IMR-90 (cell line): Measurements from ENCODE around the gene PRKCE.

Source experiments
- BHLHE40 ChIP-seq: fragments of 150-350 bp; IDR thresholded peaks from 2 replicates; pipeline ENCODE4 v1.6.1; 2016; ENCODE audit warnings: mild to moderate bottlenecking, low read depth, low read length
- POLR2A ChIP-seq: IDR thresholded peaks from 2 replicates; pipeline ENCODE4 v1.6.1; 2012; ENCODE audit warnings: mild to moderate bottlenecking, low read depth, low read length
- RAD21 ChIP-seq: IDR thresholded peaks from 2 replicates; pipeline ENCODE4 v1.6.1; 2012; ENCODE audit warnings: low read length, improper control_type of control experiment
- RCOR1 ChIP-seq: IDR thresholded peaks from 2 replicates; pipeline ENCODE4 v1.6.1; 2012; ENCODE audit warnings: mild to moderate bottlenecking, low read length, improper control_type of control experiment; ENCODE audit not compliant: insufficient replicate concordance
- RFX5 ChIP-seq: IDR thresholded peaks from 2 replicates; pipeline ENCODE4 v1.8.0; 2012; ENCODE audit warnings: low read depth, mild to moderate bottlenecking, low read length, moderate library complexity
- TF ChIP-seq, protein P1 (sequence below): conservative IDR thresholded peaks from 2 replicates; pipeline ENCODE4 v1.5.1; 2012; ENCODE audit warnings: mild to moderate bottlenecking, low read depth, low read length, improper control_type of control experiment
- TF ChIP-seq, protein P2 (sequence below): fragments of 150-350 bp; IDR thresholded peaks from 2 replicates; pipeline ENCODE4 v1.6.1; 2017; ENCODE audit warnings: mild to moderate bottlenecking, antibody characterized with exemption, low read length, low read depth

DNA sequence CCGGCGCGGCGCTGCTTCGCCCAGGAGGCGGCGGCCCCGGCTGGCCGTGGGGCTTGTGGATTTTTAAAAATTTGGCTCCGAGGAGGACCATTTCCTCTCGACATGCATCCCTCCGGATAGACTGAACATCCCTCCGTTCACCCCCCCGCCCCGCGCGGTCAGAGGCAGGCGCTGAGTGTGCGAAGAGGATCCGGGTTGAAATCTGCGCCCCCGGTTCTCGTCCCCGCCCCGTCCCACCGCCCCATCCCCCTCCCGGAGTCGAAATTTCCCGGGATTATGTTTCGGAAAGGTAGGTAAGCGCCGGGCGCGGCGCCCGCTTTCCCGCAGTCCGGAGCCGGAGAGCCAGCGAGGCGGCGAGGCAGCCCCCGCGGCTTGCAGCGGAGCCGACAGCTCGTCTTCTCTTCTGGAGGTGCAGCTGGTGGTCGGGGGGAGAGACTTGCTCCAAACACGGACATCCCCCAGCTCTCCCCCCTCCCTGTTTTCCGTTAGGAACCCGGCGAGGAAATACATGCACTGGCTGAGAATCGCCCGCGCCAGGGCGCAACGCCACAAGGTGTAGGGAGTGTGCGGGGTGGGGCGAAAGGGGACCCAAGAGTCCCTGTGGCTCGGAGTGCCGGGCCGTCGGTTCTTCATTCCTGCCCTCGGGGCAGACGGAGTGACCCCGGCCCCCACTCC, at the start of gene PRKCE:
- TF ChIP-seq RAD21 (no peak), RCOR1 (no peak), BHLHE40 (no peak), RFX5 (no peak), POLR2A (no peak)
- TF ChIP-seq, protein P1, sequence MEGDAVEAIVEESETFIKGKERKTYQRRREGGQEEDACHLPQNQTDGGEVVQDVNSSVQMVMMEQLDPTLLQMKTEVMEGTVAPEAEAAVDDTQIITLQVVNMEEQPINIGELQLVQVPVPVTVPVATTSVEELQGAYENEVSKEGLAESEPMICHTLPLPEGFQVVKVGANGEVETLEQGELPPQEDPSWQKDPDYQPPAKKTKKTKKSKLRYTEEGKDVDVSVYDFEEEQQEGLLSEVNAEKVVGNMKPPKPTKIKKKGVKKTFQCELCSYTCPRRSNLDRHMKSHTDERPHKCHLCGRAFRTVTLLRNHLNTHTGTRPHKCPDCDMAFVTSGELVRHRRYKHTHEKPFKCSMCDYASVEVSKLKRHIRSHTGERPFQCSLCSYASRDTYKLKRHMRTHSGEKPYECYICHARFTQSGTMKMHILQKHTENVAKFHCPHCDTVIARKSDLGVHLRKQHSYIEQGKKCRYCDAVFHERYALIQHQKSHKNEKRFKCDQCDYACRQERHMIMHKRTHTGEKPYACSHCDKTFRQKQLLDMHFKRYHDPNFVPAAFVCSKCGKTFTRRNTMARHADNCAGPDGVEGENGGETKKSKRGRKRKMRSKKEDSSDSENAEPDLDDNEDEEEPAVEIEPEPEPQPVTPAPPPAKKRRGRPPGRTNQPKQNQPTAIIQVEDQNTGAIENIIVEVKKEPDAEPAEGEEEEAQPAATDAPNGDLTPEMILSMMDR = no peak
- TF ChIP-seq, protein P2, sequence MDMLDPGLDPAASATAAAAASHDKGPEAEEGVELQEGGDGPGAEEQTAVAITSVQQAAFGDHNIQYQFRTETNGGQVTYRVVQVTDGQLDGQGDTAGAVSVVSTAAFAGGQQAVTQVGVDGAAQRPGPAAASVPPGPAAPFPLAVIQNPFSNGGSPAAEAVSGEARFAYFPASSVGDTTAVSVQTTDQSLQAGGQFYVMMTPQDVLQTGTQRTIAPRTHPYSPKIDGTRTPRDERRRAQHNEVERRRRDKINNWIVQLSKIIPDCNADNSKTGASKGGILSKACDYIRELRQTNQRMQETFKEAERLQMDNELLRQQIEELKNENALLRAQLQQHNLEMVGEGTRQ = no peak
